Lower leg skin (tissue), 4 donors: ENCODE results near the gene RAB13. TPM values are rescaled to one million over a fixed set of nuclear protein-coding genes. Genes with fewer than 3 reads are reported as not detected.

Experiments used
- DNase-seq, 2 donors: peaks; one replicate each; pipeline ENCODE4 v3.0.0-alpha.2; 2019; ENCODE audit warnings: low spot score in 2 of 2
- H3K4me3 ChIP-seq: fragments of 200-600 bp; sonication (generic); 2 replicates; pipeline ENCODE4 v1.5.1; 2017; ENCODE audit warnings: mild to moderate bottlenecking, low read depth; ENCODE audit not compliant: poor library complexity, severe bottlenecking
- CTCF ChIP-seq, 3 donors: fragments of 450-650 bp; IDR thresholded peaks; one replicate each; pipeline ENCODE4 v1.5.1; 2016; ENCODE audit warnings: antibody characterized with exemption in 3 of 3, mild to moderate bottlenecking in 3 of 3, moderate library complexity in 2 of 3
- POLR2A ChIP-seq, 2 donors: fragments of 450-650 bp; IDR thresholded peaks; one replicate each; pipeline ENCODE4 v1.6.1; 2016 to 2017; ENCODE audit warnings: antibody characterized with exemption in 2 of 2, mild to moderate bottlenecking in 1 of 2, moderate library complexity in 1 of 2
- WGBS, 2 donors: methylation state at CpG; one replicate each; pipeline ENCODE4 v1.1.5; 2018; 5-methylcytosine and 5-hydroxymethylcytosine counted together
- intact Hi-C: fragments of 100-400 bp; cut with DNase I; formaldehyde crosslinking; loops from one replicate; pipeline ENCODE4 v1.15.0; 2023; ENCODE audit warnings: low total_unique reads
- total RNA-seq, 4 donors: library from RNA; depleted of rRNA; stranded (reverse); fragments of >200 nt; gene quantifications; one replicate each; pipeline ENCODE4 v1.1.0, GENCODE V29; 2016

The RAB13 gene
- total RNA-seq, 4 donors from 2014 or later: 15.6 to 29.4 (median 25.4) TPM

GRCh38 chr1:153937331-153937730 lies 48.8 kb downstream of the RAB13 start:
- 95 to 99% methylated on average over 10 of the region's 10 CpGs for WGBS, 2 donors
- intact Hi-C loops: no loop called here
- DNase-seq: no peak
- H3K4me3 ChIP-seq: no peak overlapping the region
- TF ChIP-seq POLR2A (IDR thresholded peaks at IDR 0.05) (no peak), CTCF (IDR thresholded peaks at IDR 0.05) (no peak)

GRCh38 chr1:153936011-153936802 lies 49.9 kb downstream of the RAB13 start:
- intact Hi-C loops: no loop called here
- no peak for TF ChIP-seq CTCF (IDR thresholded peaks at IDR 0.05)
- TF ChIP-seq POLR2A (IDR thresholded peaks at IDR 0.05): no peak
- H3K4me3 ChIP-seq: no peak overlapping the region
- WGBS, 2 donors: 96 to 98% methylated on average over 11 to 12 of the region's 12 CpGs
- DNase-seq: no peak

- WGBS, 2 donors: 95% methylated on average over 9 of the region's 9 CpGs
- TF ChIP-seq POLR2A (IDR thresholded peaks at IDR 0.05) (no peak), CTCF (IDR thresholded peaks at IDR 0.05) (no peak)
- H3K4me3 ChIP-seq: no peak overlapping the region
- intact Hi-C loops: no loop called here
- DNase-seq: no peak
These were observed 51.4 kb downstream of the RAB13 start for GRCh38 chr1:153934746-153935145.

- H3K4me3 ChIP-seq: no peak overlapping the region
- 95 to 96% methylated on average over 11 of the region's 11 CpGs for WGBS, 2 donors
- TF ChIP-seq POLR2A (IDR thresholded peaks at IDR 0.05): no peak
- TF ChIP-seq CTCF (IDR thresholded peaks at IDR 0.05): no peak
- DNase-seq: no peak
- intact Hi-C loops: no loop called here
These were observed 52.2 kb downstream of the RAB13 start for GRCh38 chr1:153933955-153934354.

- no peak overlapping the region for H3K4me3 ChIP-seq
- intact Hi-C loops: no loop called here
- no peak for DNase-seq
- 88 to 93% methylated on average over 13 to 14 of the region's 14 CpGs for WGBS, 2 donors
- TF ChIP-seq CTCF (IDR thresholded peaks at IDR 0.05): no peak
- no peak for TF ChIP-seq POLR2A (IDR thresholded peaks at IDR 0.05)
These were observed 52.7 kb downstream of the RAB13 start for GRCh38 chr1:153933430-153933829.
